ENCODE results near the gene DVL2. TPM values are rescaled to one million over a fixed set of nuclear protein-coding genes. Genes with fewer than 3 reads are reported as not detected.

Gene DVL2
- total RNA-seq, 2 donors from 2014 or later = 32.4 to 42.4 TPM

DNA sequence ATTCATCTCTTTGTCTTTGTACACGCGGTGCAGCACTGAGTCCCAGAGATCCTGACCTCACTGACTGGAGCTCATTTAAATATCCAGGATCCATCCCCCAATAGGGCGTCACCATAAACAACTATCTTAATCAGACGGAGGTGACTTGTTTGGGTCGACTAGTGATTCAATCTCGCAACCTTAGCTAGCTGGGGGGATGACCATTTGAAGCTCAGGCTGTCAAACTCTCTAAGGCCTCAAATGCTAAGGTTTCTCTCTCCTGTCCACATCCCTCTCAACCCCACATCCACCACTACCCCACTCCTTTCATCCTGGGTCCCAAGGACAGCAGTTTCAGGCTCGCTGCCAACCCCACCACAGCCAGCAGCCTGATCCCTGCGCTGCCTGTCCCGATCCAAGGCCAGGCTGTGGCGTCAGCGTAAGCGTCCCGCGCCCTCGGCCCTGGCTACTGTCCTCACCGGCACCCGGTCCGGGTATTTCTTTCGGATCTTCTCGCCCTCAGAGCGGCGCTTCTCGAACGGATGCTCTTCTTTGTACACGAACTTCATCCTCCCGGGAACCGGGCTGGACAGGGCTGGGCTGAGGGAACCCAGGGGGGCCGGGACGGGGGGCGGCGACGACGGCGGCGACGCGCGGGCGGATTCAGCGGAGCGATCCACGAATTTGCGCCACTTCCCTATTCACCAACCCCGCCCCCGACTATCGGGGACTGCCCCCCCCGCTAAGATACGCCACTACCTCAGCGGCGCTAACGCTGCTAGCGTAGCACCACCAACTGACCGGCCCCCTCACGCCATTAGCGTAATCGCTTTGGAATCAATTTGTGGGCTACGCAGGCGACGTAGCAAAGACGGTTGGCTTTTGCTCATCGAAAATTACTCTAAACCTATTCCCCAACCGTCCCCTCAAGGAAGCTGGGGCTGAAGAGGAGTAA is 7.7 kb upstream of the DVL2 start, which contains the start of gene GABARAP:
Gene GABARAP, minus strand, starts transcription at position 667 of the 934 bp plus-strand sequence. Its CDS starts 119 bp downstream, at position 548.
- Histone ChIP-seq H3K36me3 (peaks cover 5% of the 10 kb centered on the region), H3K9ac (ENCODE audit: low read depth in 2 of 2, low read length in 2 of 2) (peak within 1 kb of the TSS; percentile 90 to 100), H3K27me3 (no peaks in the 10 kb centered on the region), H3K9me3 (no peaks in the 10 kb centered on the region), H3K4me3 (peak within 1 kb of the TSS; percentile 83), H3K4me1 (peaks cover 14% of the 10 kb centered on the region), H3K27ac (peak within 1 kb of the TSS; percentile 99)
- TF ChIP-seq, protein P1, sequence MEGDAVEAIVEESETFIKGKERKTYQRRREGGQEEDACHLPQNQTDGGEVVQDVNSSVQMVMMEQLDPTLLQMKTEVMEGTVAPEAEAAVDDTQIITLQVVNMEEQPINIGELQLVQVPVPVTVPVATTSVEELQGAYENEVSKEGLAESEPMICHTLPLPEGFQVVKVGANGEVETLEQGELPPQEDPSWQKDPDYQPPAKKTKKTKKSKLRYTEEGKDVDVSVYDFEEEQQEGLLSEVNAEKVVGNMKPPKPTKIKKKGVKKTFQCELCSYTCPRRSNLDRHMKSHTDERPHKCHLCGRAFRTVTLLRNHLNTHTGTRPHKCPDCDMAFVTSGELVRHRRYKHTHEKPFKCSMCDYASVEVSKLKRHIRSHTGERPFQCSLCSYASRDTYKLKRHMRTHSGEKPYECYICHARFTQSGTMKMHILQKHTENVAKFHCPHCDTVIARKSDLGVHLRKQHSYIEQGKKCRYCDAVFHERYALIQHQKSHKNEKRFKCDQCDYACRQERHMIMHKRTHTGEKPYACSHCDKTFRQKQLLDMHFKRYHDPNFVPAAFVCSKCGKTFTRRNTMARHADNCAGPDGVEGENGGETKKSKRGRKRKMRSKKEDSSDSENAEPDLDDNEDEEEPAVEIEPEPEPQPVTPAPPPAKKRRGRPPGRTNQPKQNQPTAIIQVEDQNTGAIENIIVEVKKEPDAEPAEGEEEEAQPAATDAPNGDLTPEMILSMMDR (IDR thresholded peaks at IDR 0.05) = no peak
- intact Hi-C loops (cut with DNase I) = no loop called here
- peak; percentile 96 for DNase-seq

DNA sequence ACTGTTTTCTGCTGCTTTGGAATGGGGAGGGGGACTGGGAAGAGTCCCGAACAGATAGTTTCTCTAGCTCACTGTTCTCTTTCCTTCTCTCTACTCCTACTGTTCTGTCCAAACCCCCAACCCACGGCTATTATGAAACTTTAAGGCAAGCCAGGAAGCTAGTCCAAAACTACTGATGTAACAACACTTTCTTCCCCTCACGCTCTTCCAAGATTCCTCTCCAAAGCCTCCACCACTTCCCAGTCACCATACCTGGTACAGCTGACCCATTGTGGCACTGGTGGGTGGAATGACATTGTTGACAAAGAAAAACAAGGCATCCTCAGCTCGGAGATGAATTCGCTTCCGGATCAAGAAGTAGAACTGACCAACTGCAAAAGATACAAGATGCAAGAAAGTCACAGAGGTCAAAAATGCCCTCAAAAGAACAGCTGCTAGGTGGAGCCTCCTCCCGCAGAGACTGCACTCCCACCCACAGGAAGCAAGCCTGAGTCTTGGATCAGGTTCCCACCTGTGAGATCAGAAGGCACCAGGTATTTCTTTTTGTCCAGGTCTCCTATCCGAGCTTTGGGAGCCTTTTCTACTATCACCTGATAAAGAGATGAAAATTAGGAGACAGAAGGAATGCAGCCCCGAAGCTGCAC is 6.9 kb upstream of the DVL2 start:
- Histone ChIP-seq H3K4me1 (peaks cover 14% of the 10 kb centered on the region), H3K36me3 (peaks cover 5% of the 10 kb centered on the region), H3K9me3 (no peaks in the 10 kb centered on the region), H3K27me3 (no peaks in the 10 kb centered on the region), H3K4me3 (peak overlapping the region; percentile 83), H3K9ac (ENCODE audit: low read depth in 2 of 2, low read length in 2 of 2) (peak overlapping the region; percentile 90 to 100), H3K27ac (peak overlapping the region; percentile 99)
- intact Hi-C loops (cut with DNase I) = no loop called here
- no peak for DNase-seq
- TF ChIP-seq, protein P1 (IDR thresholded peaks at IDR 0.05) = no peak

DNA sequence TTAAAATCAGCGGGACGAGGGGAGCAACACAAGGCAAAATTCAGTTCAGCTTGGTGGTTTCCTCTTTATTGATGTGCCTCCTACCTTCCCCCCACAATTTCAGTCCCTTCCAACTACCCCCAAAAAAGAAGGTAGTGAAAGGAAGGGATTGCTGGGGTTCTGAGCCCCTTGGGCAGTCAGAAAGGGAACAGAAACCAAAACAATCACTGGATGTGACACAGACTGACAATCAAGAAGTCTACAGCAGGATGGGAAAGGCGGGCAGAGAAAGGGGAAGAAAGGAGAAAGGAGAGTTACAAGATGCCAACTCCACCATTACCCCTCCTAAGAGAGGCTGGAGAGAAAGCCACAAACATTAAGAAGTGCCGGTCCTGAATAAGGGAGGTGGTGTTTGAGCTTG is 6.1 kb upstream of the DVL2 start:
- Histone ChIP-seq H3K4me1 (peaks cover 19% of the 10 kb centered on the region), H3K27me3 (no peaks in the 10 kb centered on the region), H3K27ac (peak overlapping the region; percentile 99), H3K36me3 (peaks cover 5% of the 10 kb centered on the region), H3K4me3 (peak overlapping the region; percentile 5), H3K9ac (ENCODE audit: low read depth in 2 of 2, low read length in 2 of 2) (peak overlapping the region; percentile 26 to 100), H3K9me3 (no peaks in the 10 kb centered on the region)
- intact Hi-C loops (cut with DNase I) = no loop called here
- no peak for DNase-seq
- TF ChIP-seq, protein P1 (IDR thresholded peaks at IDR 0.05) = no peak

DNA sequence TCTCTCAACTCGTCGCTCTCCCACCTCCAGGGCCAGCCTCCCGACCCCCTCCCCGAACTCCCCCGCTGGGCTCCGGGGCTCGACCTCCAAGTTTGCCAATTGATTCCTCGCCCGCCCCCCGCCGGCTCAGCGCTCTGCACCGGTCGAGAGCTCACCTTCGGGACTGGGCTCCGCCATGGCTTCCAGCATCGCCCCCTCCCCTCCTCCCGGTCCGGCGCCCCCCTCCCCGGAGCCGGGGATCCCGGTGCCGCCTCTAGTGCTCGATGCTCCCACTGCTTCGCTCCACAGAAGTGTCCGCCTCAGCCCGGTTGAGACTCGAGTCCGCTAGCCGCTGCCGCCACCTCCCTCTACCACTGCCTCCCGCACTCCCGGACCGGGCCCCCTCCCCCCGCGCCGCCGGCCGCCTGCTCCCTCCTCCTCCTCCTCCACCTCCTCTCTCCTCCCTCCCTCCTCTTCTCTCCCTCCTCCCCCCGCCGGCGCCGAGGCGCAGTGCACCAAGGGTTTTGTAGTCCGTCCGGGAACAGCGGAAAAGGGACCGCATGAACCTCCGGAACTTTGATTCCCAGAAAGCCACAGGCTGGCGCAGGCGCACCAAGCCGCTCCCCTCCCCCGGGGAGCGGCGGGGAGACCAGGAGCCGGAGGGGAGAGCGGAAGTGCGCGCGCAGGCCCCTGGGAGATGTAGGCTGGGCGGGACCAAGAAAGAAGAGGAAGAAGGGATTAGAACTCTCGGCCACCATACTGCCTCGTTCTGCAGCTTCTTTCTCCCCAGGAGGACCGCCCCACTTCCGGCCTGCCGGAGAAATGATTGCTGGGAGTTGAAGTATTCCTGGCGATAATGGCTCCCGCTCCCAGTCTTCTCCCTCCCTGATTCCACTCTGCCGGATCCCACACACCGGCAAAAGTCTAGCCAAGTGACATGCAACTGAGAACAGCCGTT is 5.0 kb upstream of the DVL2 start, which contains the start of gene PHF23:
Gene PHF23, minus strand, starts transcription at position 367 of the 937 bp plus-strand sequence. Its CDS starts 178 bp downstream, at position 189.
- peak; percentile 100 for DNase-seq
- Histone ChIP-seq H3K27ac (peak within 1 kb of the TSS; percentile 99), H3K4me3 (peak within 1 kb of the TSS; percentile 95), H3K27me3 (no peaks in the 10 kb centered on the region), H3K36me3 (peaks cover 5% of the 10 kb centered on the region), H3K9me3 (no peaks in the 10 kb centered on the region), H3K4me1 (peaks cover 28% of the 10 kb centered on the region), H3K9ac (ENCODE audit: low read depth in 2 of 2, low read length in 2 of 2) (peak within 1 kb of the TSS; percentile 94 to 100)
- intact Hi-C loops (cut with DNase I) = no loop called here
- TF ChIP-seq, protein P1 (IDR thresholded peaks at IDR 0.05) = no peak

All from colonic mucosa (tissue), 4 donors.